PC-3 (cell line): ENCODE data around the gene GABPA.

Source experiments
- CTCF ChIP-seq: fragments of 300-600 bp; sonication (generic); conservative IDR thresholded peaks from 2 replicates; pipeline ENCODE4 v1.5.1; 2017; ENCODE audit warnings: antibody characterized with exemption, low read depth, mild to moderate bottlenecking, low read length
- EZH2 ChIP-seq: fragments of 300-600 bp; sonication (generic); IDR thresholded peaks from one replicate; pipeline ENCODE4 v1.6.1; 2017; ENCODE audit warnings: antibody characterized with exemption, mild to moderate bottlenecking, low read length; ENCODE audit not compliant: unreplicated experiment

GRCh38 chr21:25788677-25789076 is 53.9 kb downstream of the GABPA start:
- TF ChIP-seq CTCF (no peak), EZH2 (no peak)
